Prostate gland (tissue), 2 donors: Measurements from ENCODE around the gene ST8SIA1.

ENCODE experiments used
- CTCF ChIP-seq, 4 experiments: fragments of 200-600 bp in 2 of 4; fragments of 450-650 bp in 2 of 4; sonication (generic) in 2 of 4; IDR thresholded peaks; 1 replicate in 3 of 4; 2 replicates in 1 of 4; pipeline ENCODE4 v1.5.1; 2016 to 2019; ENCODE audit warnings: antibody characterized with exemption in 4 of 4, mild to moderate bottlenecking in 2 of 4, moderate library complexity in 2 of 4
- POLR2A ChIP-seq: fragments of 450-650 bp; IDR thresholded peaks from one replicate; pipeline ENCODE4 v1.6.1; 2016; ENCODE audit warnings: antibody characterized with exemption, mild to moderate bottlenecking
- POLR2AphosphoS5 ChIP-seq: sonication (generic); formaldehyde crosslinking; IDR thresholded peaks from one replicate; pipeline ENCODE4 v1.6.1; 2017; ENCODE audit warnings: antibody characterized with exemption

- TF ChIP-seq CTCF (IDR thresholded peaks at IDR 0.05) (no peak), POLR2AphosphoS5 (no peak), POLR2A (no peak)
Observed at GRCh38 chr12:22180705-22181104, 153.8 kb downstream of the ST8SIA1 start.
